Mesenchymal stem cell (in vitro differentiated cells and primary cell): Measurements from ENCODE around the gene FGGY.

ENCODE experiments used
- DNase-seq: peaks from one replicate; pipeline ENCODE4 v3.0.0-alpha.2; 2013
- H2AFZ ChIP-seq: one replicate; pipeline ENCODE4 v1.6.1; 2013; ENCODE audit warnings: low read depth, mild to moderate bottlenecking, control low read depth, inconsistent platforms, low read length, moderate library complexity
- H2AK5ac ChIP-seq: 2 replicates; pipeline ENCODE4 v1.6.1; 2013; ENCODE audit warnings: low read length, moderate library complexity, mild to moderate bottlenecking, inconsistent platforms; ENCODE audit not compliant: severe bottlenecking
- H2BK120ac ChIP-seq: one replicate; pipeline ENCODE4 v1.6.1; 2013; ENCODE audit warnings: low read depth, mild to moderate bottlenecking, inconsistent platforms, low read length, moderate library complexity
- H2BK12ac ChIP-seq, 2 experiments: one replicate each; pipeline ENCODE4 v1.6.1; 2013; ENCODE audit warnings: inconsistent platforms in 2 of 2, low read length in 2 of 2, mild to moderate bottlenecking in 2 of 2, moderate library complexity in 2 of 2, control low read depth in 1 of 2
- H2BK15ac ChIP-seq: one replicate; pipeline ENCODE4 v1.6.1; 2013; ENCODE audit warnings: mild to moderate bottlenecking, low read depth, inconsistent platforms; ENCODE audit not compliant: poor library complexity, severe bottlenecking
- H2BK5ac ChIP-seq: 2 replicates; pipeline ENCODE4 v1.6.1; 2013; ENCODE audit warnings: low read depth, mild to moderate bottlenecking, low read length, control low read depth, inconsistent platforms; ENCODE audit not compliant: poor library complexity, severe bottlenecking
- H3K14ac ChIP-seq, 2 experiments: one replicate each; pipeline ENCODE4 v1.6.1; 2013; ENCODE audit warnings: inconsistent platforms in 2 of 2, low read length in 2 of 2, control low read depth in 1 of 2, mild to moderate bottlenecking in 1 of 2, moderate library complexity in 1 of 2
- H3K18ac ChIP-seq, 2 experiments: one replicate each; pipeline ENCODE4 v1.6.1; 2013; ENCODE audit warnings: inconsistent platforms in 2 of 2, low read length in 2 of 2, control low read depth in 1 of 2, low read depth in 1 of 2, mild to moderate bottlenecking in 1 of 2
- H3K23ac ChIP-seq, 2 experiments: one replicate each; pipeline ENCODE4 v1.6.1; 2013; ENCODE audit warnings: inconsistent platforms in 2 of 2, low read length in 2 of 2, mild to moderate bottlenecking in 2 of 2, moderate library complexity in 2 of 2, control low read depth in 1 of 2
- H3K27ac ChIP-seq: 2 replicates; pipeline ENCODE4 v1.5.1; 2013; ENCODE audit warnings: mild to moderate bottlenecking, moderate library complexity, low read length, control low read depth, inconsistent platforms; ENCODE audit not compliant: poor library complexity, severe bottlenecking
- H3K27me3 ChIP-seq, 2 experiments: 2 replicates each; pipeline versions ENCODE4 v1.6.1 to v1.7.0; 2013; ENCODE audit warnings: low read length in 2 of 2, mild to moderate bottlenecking in 2 of 2, moderate library complexity in 2 of 2, control low read depth in 1 of 2, inconsistent platforms in 1 of 2; ENCODE audit not compliant: control insufficient read depth in 1 of 2, insufficient read depth in 1 of 2
- H3K36me3 ChIP-seq, 2 experiments: 2 replicates each; pipeline versions ENCODE4 v1.6.1 to v1.7.0; 2013; ENCODE audit warnings: low read length in 2 of 2, control low read depth in 1 of 2, inconsistent platforms in 1 of 2, low read depth in 1 of 2, mild to moderate bottlenecking in 1 of 2; ENCODE audit not compliant: insufficient read depth in 2 of 2, control insufficient read depth in 1 of 2
- H3K4ac ChIP-seq, 2 experiments: one replicate each; pipeline ENCODE4 v1.6.1; 2013; ENCODE audit warnings: inconsistent platforms in 2 of 2, low read length in 2 of 2, mild to moderate bottlenecking in 2 of 2, moderate library complexity in 2 of 2, control low read depth in 1 of 2, low read depth in 1 of 2
- H3K4me1 ChIP-seq: 2 replicates; pipeline ENCODE4 v1.6.1; 2013; ENCODE audit warnings: low read depth, low read length, control low read depth; ENCODE audit not compliant: control insufficient read depth, insufficient read depth
- H3K4me2 ChIP-seq: 2 replicates; pipeline ENCODE4 v1.6.1; 2013; ENCODE audit warnings: low read length, mild to moderate bottlenecking, inconsistent platforms; ENCODE audit not compliant: poor library complexity, severe bottlenecking
- H3K4me3 ChIP-seq, 2 experiments: 2 replicates each; pipeline versions ENCODE4 v1.5.1 to v1.7.0; 2013; ENCODE audit warnings: low read length in 2 of 2, mild to moderate bottlenecking in 2 of 2, control low read depth in 1 of 2, low read depth in 1 of 2; ENCODE audit not compliant: insufficient read depth in 1 of 2
- H3K79me1 ChIP-seq: replicated peaks from 2 replicates; pipeline ENCODE4 v1.6.1; 2013; ENCODE audit warnings: mild to moderate bottlenecking, control low read depth, low read length, inconsistent platforms; ENCODE audit not compliant: poor library complexity, severe bottlenecking
- H3K9ac ChIP-seq: 2 replicates; pipeline ENCODE4 v1.7.0; 2013; ENCODE audit warnings: mild to moderate bottlenecking, low read length, moderate library complexity
- H3K9me3 ChIP-seq: 2 replicates; pipeline ENCODE4 v1.7.0; 2013; ENCODE audit warnings: mild to moderate bottlenecking, low read length; ENCODE audit not compliant: control insufficient read depth
- H4K8ac ChIP-seq: one replicate; pipeline ENCODE4 v1.6.1; 2013; ENCODE audit warnings: inconsistent platforms, mild to moderate bottlenecking, low read length, moderate library complexity
- H4K91ac ChIP-seq: one replicate; pipeline ENCODE4 v1.6.1; 2013; ENCODE audit warnings: mild to moderate bottlenecking, low read length, inconsistent platforms
- WGBS: methylation state at CpG from one replicate; pipeline ENCODE4 v1.1.7; 2013; ENCODE audit warnings: mixed read lengths; 5-methylcytosine and 5-hydroxymethylcytosine counted together

FGGY gene

DNA sequence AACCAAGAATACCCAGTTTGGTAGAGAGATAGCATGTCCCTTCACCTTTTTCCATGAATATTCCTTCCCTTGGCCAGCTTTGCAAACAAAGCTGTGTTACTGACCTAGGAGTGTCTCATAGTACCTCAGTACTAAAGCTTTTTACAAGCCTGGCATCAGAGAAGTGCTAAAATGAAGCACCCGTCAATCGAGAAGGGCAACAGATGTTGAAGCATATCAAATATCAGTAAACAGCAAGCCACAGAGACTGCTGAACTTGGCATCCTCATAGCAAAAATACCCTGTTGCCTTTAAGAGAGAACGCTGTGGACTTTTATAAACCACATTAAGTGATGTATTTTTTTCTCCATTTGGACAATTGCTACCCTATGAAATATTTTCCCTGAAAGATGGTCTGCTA, 389.3 kb downstream of the FGGY start:
- Histone ChIP-seq H2BK15ac (no peak overlapping the region), H3K4ac (no peak overlapping the region), H2AFZ (no peak overlapping the region), H3K79me1 (no peaks in the 10 kb centered on the region), H3K9ac (no peak overlapping the region), H3K9me3 (no peaks in the 10 kb centered on the region), H3K23ac (no peak overlapping the region), H4K91ac (no peak overlapping the region), H2BK5ac (no peak overlapping the region), H2AK5ac (no peak overlapping the region), H3K18ac (no peak overlapping the region), H3K4me2 (no peak overlapping the region), H3K14ac (no peak overlapping the region), H3K27ac (no peak overlapping the region), H3K4me3 (no peak overlapping the region), H2BK12ac (peak overlapping the region in 1 of 2 experiments; percentile 12), H3K36me3 (no peaks in the 10 kb centered on the region), H4K8ac (no peak overlapping the region), H3K4me1 (peaks cover 2% of the 10 kb centered on the region), H2BK120ac (no peak overlapping the region), H3K27me3 (no peaks in the 10 kb centered on the region)
- WGBS, result 94% methylated on average over 2 of the region's 3 CpGs
- DNase-seq, result no peak

- Histone ChIP-seq H2AFZ (no peak overlapping the region), H3K18ac (no peak overlapping the region), H3K4me3 (no peak overlapping the region), H2BK15ac (no peak overlapping the region), H3K23ac (no peak overlapping the region), H3K4me2 (no peak overlapping the region), H2BK5ac (no peak overlapping the region), H3K36me3 (no peaks in the 10 kb centered on the region), H3K4me1 (peaks cover 2% of the 10 kb centered on the region), H4K8ac (no peak overlapping the region), H3K79me1 (no peaks in the 10 kb centered on the region), H3K9me3 (no peaks in the 10 kb centered on the region), H3K27ac (no peak overlapping the region), H2BK12ac (no peak overlapping the region), H2BK120ac (no peak overlapping the region), H2AK5ac (no peak overlapping the region), H3K14ac (no peak overlapping the region), H3K9ac (no peak overlapping the region), H4K91ac (no peak overlapping the region), H3K4ac (no peak overlapping the region), H3K27me3 (no peaks in the 10 kb centered on the region)
- no peak for DNase-seq
- WGBS, result no CpG with 5 or more reads among the region's 2 CpGs
Observed at GRCh38 chr1:59686574-59686973, 389.7 kb downstream of the FGGY start.

DNA sequence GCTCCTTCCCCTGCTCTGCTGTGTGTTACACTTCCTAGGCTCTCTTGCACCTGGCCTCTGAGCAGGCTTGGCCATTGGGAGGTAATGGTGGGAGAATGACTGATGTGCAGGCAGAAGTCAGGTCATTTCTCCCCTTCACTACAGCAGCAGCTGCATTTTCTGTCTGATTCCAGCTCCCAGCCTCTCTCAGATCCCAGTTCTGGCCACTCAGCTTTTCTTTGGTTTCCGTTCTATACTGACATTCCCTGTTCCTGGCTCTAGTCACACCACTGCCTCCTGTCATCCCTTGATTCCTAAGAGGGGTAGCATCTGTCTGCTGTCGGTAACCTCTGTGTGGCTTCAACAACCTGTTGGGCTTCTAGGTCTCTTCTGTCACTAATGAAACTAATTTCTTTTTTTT, 390.2 kb downstream of the FGGY start:
- H4K8ac ChIP-seq, result peak overlapping the region; percentile 38
- peaks cover 2% of the 10 kb centered on the region for H3K4me1 ChIP-seq
- no peak overlapping the region for H2BK15ac ChIP-seq
- H2AFZ ChIP-seq, result no peak overlapping the region
- no peaks in the 10 kb centered on the region for H3K36me3 ChIP-seq
- H3K4me3 ChIP-seq, result no peak overlapping the region
- no peak overlapping the region for H4K91ac ChIP-seq
- H2BK12ac ChIP-seq, result no peak overlapping the region
- no peaks in the 10 kb centered on the region for H3K27me3 ChIP-seq
- H3K9ac ChIP-seq, result no peak overlapping the region
- no peak overlapping the region for H3K27ac ChIP-seq
- no peak overlapping the region for H3K4ac ChIP-seq
- H2BK5ac ChIP-seq, result no peak overlapping the region
- no peaks in the 10 kb centered on the region for H3K9me3 ChIP-seq
- H2BK120ac ChIP-seq, result no peak overlapping the region
- H3K14ac ChIP-seq, result no peak overlapping the region
- no peak overlapping the region for H2AK5ac ChIP-seq
- DNase-seq, result no peak
- H3K23ac ChIP-seq, result no peak overlapping the region
- peak overlapping the region; percentile 15 to 23 for H3K18ac ChIP-seq
- no peak overlapping the region for H3K4me2 ChIP-seq
- 75% methylated on average over 2 of the region's 2 CpGs for WGBS
- no peaks in the 10 kb centered on the region for H3K79me1 ChIP-seq

- 97% methylated on average over 5 of the region's 5 CpGs for WGBS
- no peak overlapping the region for H3K4ac ChIP-seq
Observed at GRCh38 chr1:59688976-59689375, 392.1 kb downstream of the FGGY start.

More at GRCh38 chr1:59688976-59689375, 392.1 kb downstream of the FGGY start:
- H2BK12ac ChIP-seq, result no peak overlapping the region
- no peaks in the 10 kb centered on the region for H3K9me3 ChIP-seq
- H2BK5ac ChIP-seq, result no peak overlapping the region
- no peak overlapping the region for H2BK120ac ChIP-seq
- no peak overlapping the region for H4K8ac ChIP-seq
- no peak overlapping the region for H2AK5ac ChIP-seq
- peak overlapping the region; percentile 25 for H3K9ac ChIP-seq
- H3K18ac ChIP-seq, result no peak overlapping the region
- H3K27me3 ChIP-seq, result no peaks in the 10 kb centered on the region
- no peak overlapping the region for H3K27ac ChIP-seq
- DNase-seq, result no peak
- H3K36me3 ChIP-seq, result no peaks in the 10 kb centered on the region
- no peaks in the 10 kb centered on the region for H3K79me1 ChIP-seq
- H2AFZ ChIP-seq, result no peak overlapping the region
- H4K91ac ChIP-seq, result no peak overlapping the region
- H3K23ac ChIP-seq, result no peak overlapping the region
- no peak overlapping the region for H2BK15ac ChIP-seq
- H3K14ac ChIP-seq, result no peak overlapping the region
- H3K4me1 ChIP-seq, result peaks cover 2% of the 10 kb centered on the region
- no peak overlapping the region for H3K4me3 ChIP-seq
- no peak overlapping the region for H3K4me2 ChIP-seq
